Urothelium cell line (cell line): ENCODE data around the gene CCDC178.
"Not testable (repeated sequence)": the region's sequence is repeated elsewhere in the genome, so short reads cannot be mapped to it uniquely, and the experiment has no call there.

Source experiments
- DNase-seq: peaks from one replicate; pipeline ENCODE4 v3.0.0; 2011; ENCODE audit warnings: low spot score, mixed read lengths
- FAIRE-seq: peaks from 2 replicates; lab custom pipeline; 2011; peaks lifted over from hg19 to GRCh38; lab: Jason Lieb, UNC

The CCDC178 gene

GRCh38 chr18:33440060-33441043 lies at the start of gene CCDC178:
Gene CCDC178, minus strand, starts transcription at chr18:33440721. Its CDS starts 28,633 bp downstream, at chr18:33412088.
- peak; percentile 53 for DNase-seq
- no peak for FAIRE-seq

GRCh38 chr18:33483908-33484307 lies 43.4 kb upstream of the CCDC178 start:
- FAIRE-seq: no peak

GRCh38 chr18:33472509-33472908 lies 32.0 kb upstream of the CCDC178 start:
- FAIRE-seq (no peak), DNase-seq (no peak)

More at GRCh38 chr18:33483908-33484307, 43.4 kb upstream of the CCDC178 start:
- no peak for DNase-seq

DNA sequence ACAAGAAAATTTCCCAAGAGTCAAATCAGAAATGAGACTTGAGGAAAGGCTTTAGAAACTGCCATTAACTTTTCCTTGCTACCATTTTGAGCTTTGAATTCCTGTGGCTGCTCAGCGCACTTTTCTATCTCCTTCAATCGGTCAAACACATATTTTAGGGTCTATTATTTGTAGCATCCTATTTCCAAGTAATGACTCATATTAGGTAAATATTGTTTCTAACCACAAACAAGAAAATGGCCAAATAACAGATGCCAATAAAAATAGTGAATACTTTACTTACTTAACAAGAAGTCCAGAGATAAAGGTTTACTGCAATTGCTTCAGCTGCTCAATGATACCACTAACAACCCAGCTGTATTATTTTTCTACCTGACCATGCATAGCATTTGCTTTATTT lies 29.7 kb upstream of the CCDC178 start:
- DNase-seq: peak; percentile 2
- FAIRE-seq: no peak

GRCh38 chr18:33469699-33470098 lies 29.2 kb upstream of the CCDC178 start:
- no peak for DNase-seq
- no peak for FAIRE-seq

- FAIRE-seq: no peak
- DNase-seq: no peak
Observed at GRCh38 chr18:33467531-33467930, 27.0 kb upstream of the CCDC178 start.

DNA sequence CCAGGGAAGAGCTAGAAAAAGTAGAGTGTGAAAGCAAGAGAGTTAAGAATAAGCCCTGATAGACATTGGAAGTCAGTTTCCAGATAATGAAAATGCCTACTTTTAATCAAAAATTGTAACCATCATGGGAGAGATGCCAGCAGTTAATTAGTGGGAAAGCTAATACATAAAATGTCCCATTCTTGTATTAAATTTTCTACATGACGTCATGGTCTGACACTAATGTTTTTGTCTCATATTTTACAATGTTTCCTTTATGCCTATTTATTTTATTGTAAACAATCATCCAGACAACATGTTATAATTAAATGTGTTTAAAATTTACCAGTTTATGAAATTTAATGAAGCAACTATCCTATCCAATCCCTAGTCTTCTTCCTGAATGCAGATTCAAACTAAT lies 26.3 kb upstream of the CCDC178 start:
- FAIRE-seq: no peak
- DNase-seq: no peak

DNA sequence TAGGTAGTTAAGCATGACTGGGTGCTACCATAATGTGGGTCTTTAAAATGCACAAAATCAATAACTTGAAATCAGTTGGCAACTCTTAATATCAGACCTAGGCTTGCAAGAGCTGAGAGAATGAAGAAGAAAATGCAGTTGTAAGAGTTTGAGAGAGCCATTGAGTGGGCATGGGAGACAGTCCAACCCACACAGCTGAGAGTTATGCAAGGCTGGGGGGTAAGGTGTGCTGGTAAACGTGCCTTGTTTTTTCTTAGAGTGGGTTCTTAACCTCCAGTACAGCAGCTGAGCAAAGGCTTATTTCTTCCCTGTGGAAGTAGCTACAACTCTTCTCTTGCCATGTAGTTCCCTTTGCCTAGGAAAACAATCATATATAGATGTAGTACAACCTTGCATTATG lies 20.2 kb upstream of the CCDC178 start:
- DNase-seq (no peak), FAIRE-seq (no peak)

DNA sequence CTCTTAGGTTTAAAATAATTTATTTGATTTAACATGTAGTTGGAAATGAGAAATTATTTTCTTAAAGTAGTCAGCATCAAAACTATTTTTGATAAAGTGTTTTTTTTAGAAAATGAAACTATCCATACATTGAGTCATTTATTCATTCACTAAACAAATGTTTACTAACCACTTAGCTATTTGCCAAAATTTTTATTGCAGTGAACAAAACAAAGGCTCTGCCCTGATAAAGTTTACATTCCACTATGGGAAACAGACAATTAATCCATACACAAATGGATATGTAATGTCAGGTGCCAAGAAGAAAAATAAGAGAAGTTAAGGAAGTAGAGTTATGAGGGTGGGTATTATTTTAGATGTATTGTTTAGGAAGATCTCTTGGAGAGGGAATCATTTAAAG lies 19.1 kb upstream of the CCDC178 start:
- no peak for DNase-seq
- FAIRE-seq: no peak

GRCh38 chr18:33446604-33447003 lies 6.1 kb upstream of the CCDC178 start:
- FAIRE-seq (no peak), DNase-seq (no peak)

DNA sequence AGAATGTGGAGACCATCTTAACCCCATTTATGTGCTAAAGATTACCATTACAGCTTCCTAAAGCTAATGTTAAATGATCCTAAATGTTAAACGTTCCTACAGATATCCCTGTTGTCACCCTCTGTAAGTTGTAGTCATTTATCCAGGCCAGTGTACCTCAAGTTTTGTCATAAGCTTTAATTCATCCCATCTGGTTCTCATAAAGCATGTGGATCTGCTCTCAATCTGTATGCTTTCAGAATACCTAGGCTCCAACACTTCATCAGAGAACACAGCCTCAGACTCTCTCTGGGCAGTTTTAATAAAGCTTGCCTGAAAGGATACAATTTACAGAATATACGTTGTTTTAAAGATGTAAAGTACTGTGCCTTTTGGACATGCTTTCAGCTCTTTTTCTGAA lies 4.2 kb upstream of the CCDC178 start:
- DNase-seq: no peak
- FAIRE-seq: no peak

DNA sequence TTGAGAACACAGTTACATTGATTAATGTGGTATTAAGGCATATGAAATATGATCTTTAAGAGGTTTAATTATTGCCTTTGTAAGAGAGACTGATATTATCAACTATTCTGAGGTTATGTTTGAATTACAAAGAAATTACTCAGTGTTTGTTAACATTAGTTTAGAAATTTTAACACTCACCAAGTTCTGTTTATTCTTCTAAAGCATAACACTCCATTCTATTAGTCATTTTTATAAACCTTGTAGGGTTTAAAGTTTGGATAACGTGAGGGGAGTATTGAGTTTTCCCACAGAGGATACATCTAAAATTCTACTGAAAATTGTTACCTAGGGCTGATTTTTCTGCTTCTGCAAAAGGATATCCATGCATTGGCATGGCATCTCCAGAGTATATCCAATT lies 7.7 kb downstream of the CCDC178 start:
- DNase-seq (no peak), FAIRE-seq (no peak)

GRCh38 chr18:33427549-33427948 lies 13.0 kb downstream of the CCDC178 start:
- DNase-seq (no peak), FAIRE-seq (no peak)

DNA sequence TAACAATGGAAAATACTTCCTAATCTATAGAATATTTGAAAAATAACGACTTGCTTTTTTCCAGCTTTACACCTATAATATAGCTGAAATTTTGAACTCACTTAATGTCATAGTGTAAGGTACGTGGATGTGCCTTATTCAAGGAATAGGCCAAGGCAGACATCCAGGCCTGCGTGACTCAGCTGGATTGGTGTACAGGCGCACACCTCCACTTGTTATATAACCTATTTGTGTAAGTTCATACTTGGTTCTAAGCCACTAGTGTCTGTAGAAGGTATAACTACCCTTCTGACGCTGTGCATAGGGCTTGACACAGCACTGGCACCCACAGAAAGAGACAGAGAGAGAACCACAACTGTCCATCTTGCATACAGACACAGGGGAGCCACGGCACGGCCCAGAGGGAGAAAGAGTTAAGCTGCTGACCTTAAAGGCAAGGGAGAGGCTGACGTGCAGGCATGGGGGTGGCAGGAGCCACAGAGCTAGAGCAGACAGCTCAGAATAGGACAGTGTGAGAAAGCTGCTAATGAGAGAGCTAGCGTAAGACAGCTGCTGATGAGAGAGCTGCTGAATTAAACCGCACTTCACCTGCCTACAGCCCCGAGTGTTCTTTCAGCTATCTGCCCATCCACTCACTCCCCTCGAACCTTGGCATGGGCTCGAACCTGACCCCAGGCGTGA lies 16.1 kb downstream of the CCDC178 start:
- DNase-seq: no peak
- FAIRE-seq: no peak

DNA sequence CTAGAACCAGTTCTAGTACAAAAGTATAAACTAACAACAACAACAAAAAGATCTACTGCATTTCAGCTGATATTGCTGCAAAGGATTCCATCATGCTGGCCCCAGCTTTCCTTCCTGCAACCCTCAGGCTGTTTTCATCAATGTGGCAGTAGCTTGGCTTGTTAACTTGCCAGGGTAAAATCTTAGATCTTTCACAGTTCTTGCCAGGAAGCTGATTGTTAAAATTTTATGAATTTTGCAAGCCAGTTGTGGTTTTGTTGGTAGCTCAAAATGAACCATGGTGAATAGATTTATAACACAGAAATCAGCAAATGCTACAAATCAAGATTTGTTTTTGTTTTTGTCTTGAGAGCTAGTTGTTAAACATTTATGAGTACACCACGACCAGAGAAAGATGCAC lies 19.3 kb downstream of the CCDC178 start:
- FAIRE-seq (no peak), DNase-seq (no peak)

DNA sequence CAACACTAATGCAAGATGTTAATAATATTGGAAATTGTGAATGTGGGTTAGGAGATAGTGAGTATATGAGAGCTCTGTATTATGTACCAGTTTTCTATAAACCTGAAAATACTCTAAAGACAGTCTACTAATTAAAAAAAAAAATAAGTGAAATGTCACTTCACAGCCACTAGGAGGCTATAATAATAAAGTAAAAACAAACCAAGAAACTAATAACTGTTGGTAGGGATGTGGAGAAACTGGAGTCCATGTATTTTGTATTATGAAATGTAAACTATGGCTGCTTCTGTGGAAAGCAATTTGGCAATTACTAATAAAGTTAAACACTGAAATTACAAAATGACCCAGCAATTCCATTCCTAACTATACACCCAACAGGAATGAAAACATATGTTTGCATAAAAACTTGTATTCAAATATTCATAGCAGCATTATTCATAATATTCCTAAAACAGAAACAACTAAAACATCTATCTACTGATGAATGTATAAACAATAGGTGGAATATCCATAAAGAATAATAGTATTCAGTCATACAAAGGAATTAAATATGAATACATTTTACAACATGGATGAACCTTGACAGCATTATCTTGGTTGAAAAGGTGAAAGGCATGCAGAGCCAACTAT lies 36.2 kb downstream of the CCDC178 start:
- FAIRE-seq (no peak), DNase-seq (no peak)

DNA sequence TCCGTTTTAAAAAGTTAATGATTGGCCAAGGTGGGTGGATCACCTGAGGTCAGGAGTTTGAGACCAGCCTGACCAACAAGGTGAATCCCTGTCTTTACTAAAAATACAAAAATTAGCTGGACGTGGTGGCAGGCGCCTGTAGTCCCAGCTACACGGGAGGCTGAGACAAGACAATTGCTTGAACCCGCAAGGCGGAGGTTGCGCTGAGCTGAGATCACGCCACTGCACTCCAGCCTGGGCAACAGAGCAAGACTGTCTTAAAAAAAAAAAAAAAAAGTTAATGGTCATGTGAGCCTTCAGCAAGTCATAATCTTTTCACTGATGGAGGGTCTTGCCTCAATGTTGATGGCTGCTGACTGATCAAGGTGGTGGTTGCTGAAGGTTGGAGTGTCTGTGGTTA lies 41.6 kb downstream of the CCDC178 start:
- DNase-seq, FAIRE-seq: not testable (repeated sequence)

- FAIRE-seq (no peak), DNase-seq (no peak)
Observed at GRCh38 chr18:33375829-33376228, 64.7 kb downstream of the CCDC178 start.

DNA sequence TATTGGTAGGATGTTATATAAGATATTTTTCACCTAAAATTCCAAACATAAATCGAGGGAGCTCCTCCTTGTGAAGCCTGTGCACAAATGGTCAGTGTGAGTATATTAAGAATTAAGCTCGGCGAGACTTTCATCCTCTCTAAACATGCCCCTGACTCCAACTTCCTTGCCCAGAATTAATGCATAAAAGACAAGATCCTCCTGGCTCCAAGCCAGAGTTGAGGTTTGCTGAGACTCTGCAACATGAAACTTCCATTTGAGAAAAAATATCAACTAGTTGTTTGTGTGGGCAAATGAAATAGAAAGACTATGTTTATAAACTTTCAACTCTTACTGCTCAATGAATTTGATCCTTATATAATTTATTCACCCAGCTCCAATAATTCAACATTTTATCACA lies 68.1 kb downstream of the CCDC178 start:
- FAIRE-seq (no peak), DNase-seq (no peak)

DNA sequence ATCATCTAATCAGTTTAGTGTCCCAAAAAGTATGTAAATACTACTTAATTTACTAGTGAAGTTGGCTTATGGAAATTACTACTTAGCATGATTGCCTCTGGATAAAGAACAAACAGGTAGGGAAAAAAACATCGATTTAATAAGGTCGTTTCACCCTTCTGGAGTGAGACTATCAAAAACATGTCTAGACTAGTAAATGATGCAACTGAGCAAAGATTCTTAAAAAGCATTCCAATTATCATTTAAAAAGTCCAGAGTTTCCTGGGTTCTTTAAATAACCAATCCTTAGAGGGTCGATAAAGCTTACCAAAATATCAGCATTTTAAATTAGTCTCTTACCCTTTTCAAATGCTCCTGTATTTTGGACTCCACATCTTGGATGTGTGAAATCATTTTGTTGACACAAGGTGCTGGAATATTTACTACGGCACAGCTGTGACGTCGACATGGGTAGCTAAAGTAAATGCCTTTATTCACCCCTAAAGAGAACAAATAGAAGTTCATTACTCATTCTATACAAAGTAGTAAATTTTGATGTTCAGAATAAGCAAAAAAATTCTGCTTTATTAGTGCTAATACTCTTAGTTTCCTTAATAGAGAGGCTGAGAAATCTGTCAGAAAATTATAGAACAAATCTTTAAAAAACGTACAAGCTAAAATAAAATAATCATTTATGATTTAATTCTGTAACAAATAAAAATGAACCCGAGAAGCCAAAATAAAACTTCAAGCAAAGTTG lies 70.6 kb downstream of the CCDC178 start:
- DNase-seq: no peak
- no peak for FAIRE-seq

DNA sequence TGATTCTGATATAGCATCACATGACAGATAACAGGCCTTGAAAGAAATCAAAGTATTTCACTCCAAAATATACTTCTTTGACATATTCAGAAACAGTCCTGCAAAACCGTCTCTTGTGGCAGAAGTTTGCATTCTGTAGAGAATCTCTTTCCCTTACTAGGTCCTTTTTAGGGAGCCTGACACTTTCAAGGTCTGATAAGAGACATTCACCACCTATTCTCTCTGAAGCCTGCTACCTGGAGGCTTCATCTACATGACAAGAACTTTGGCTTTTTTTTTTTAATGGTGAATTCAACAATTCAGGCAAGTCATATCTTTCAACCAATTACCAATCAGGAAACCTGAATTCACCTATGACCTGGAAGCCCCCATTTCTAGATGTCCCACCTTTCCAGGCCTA lies 83.8 kb downstream of the CCDC178 start:
- FAIRE-seq (no peak), DNase-seq (no peak)
